Measurements from ENCODE around the gene UTP4.
A peak's percentile ranks its signal among the peaks of the same experiment; 100 is the strongest.

UTP4 gene

DNA sequence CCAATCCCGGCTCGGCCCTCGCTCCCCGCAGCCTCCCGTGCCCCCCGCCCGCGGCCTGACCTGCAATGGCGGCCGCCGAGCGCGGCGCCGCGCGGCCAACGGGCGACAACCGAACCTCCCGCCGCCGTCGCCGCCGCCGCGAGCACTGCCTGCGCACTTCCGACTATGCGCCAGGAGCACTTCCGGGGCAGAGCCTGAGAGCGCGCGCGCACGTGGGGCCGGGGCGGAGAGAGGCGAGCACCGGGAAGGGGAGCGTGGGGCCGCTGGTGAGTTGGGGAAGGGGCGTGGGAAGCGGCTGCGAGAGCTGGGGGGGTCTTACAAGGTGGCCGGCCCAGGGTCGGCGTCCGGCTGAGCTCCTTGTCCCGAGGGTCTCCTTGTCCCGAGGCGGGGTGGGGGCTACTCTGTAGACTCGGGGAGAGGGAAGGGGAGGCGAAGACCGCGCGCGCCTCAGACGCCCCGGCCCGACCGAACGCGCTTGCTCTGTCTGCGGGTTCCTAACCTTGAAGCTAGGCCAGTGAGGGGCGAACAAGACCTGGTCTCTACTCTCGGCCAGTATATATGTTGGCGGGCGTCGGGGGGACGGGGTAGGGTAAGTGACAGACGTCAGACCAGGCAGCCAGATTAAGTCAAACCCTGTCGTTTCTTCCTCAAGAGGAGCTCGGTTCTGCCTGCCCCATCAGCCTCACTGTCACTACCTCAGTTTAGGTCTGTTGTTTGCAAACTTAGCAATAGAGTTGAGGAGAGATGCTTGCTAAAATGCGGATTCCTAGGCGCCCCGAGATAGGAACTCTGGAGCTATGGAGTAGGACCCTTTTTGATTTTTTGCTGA lies at the start of gene UTP4, which contains the start of gene CHTF8:
TSS of gene UTP4 (plus strand) at position 226 of the 829 bp plus-strand sequence. CDS start 811 bp downstream, outside the sequence.
TSS of gene CHTF8 (minus strand) at position 165 of the 829 bp plus-strand sequence. CDS start 11,130 bp downstream, outside the sequence.
- Histone ChIP-seq H2AFZ (ENCODE audit: low read depth, low read length) (peak within 1 kb of the TSS; percentile 22; the same call in 1 of the 2 replicates), H3K27me3 (ENCODE audit: low read depth, low read length) (no peaks in the 10 kb centered on the region), H3K4me2 (ENCODE audit: low read length) (peak within 1 kb of the TSS; percentile 91), H3K79me2 (ENCODE audit: low read length) (peaks cover 96% of the 10 kb centered on the region), H3K4me3 (ENCODE audit: low read length) (peak within 1 kb of the TSS; percentile 94), H4K20me1 (ENCODE audit: insufficient read depth, low read length) (peaks cover 23% of the 10 kb centered on the region), H3K4me1 (ENCODE audit: low read length) (peaks cover 18% of the 10 kb centered on the region), H3K9me3 (ENCODE audit: insufficient read depth, low read length) (no peaks in the 10 kb centered on the region), H3K9ac (ENCODE audit: low read length) (peak within 1 kb of the TSS; percentile 97), H3K27ac (ENCODE audit: low read length) (peak within 1 kb of the TSS; percentile 78), H3K36me3 (replicated peaks; ENCODE audit: low read depth, low read length) (peaks cover 34% of the 10 kb centered on the region)
- no peak for TF ChIP-seq EZH2phosphoT487 (IDR thresholded peaks at IDR 0.05; ENCODE audit: low read depth)
- TF ChIP-seq, protein P1, sequence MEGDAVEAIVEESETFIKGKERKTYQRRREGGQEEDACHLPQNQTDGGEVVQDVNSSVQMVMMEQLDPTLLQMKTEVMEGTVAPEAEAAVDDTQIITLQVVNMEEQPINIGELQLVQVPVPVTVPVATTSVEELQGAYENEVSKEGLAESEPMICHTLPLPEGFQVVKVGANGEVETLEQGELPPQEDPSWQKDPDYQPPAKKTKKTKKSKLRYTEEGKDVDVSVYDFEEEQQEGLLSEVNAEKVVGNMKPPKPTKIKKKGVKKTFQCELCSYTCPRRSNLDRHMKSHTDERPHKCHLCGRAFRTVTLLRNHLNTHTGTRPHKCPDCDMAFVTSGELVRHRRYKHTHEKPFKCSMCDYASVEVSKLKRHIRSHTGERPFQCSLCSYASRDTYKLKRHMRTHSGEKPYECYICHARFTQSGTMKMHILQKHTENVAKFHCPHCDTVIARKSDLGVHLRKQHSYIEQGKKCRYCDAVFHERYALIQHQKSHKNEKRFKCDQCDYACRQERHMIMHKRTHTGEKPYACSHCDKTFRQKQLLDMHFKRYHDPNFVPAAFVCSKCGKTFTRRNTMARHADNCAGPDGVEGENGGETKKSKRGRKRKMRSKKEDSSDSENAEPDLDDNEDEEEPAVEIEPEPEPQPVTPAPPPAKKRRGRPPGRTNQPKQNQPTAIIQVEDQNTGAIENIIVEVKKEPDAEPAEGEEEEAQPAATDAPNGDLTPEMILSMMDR (IDR thresholded peaks at IDR 0.05; ENCODE audit: low read depth, low read length), result no peak

- TF ChIP-seq, protein P1 (IDR thresholded peaks at IDR 0.05; ENCODE audit: low read depth, low read length), result peak; percentile 40
- no peak for TF ChIP-seq EZH2phosphoT487 (IDR thresholded peaks at IDR 0.05; ENCODE audit: low read depth)
- Histone ChIP-seq H3K4me1 (ENCODE audit: low read length) (no peaks in the 10 kb centered on the region), H3K79me2 (ENCODE audit: low read length) (no peaks in the 10 kb centered on the region), H3K27me3 (ENCODE audit: low read depth, low read length) (no peaks in the 10 kb centered on the region), H3K9me3 (ENCODE audit: insufficient read depth, low read length) (no peaks in the 10 kb centered on the region), H3K4me2 (ENCODE audit: low read length) (no peak overlapping the region), H3K36me3 (replicated peaks; ENCODE audit: low read depth, low read length) (peaks cover 14% of the 10 kb centered on the region), H3K4me3 (ENCODE audit: low read length) (no peak overlapping the region), H2AFZ (ENCODE audit: low read depth, low read length) (no peak overlapping the region), H3K9ac (ENCODE audit: low read length) (no peak overlapping the region), H4K20me1 (ENCODE audit: insufficient read depth, low read length) (no peaks in the 10 kb centered on the region), H3K27ac (ENCODE audit: low read length) (no peak overlapping the region)
Measured at GRCh38 chr16:69083306-69083941, 49.0 kb upstream of the UTP4 start.

DNA sequence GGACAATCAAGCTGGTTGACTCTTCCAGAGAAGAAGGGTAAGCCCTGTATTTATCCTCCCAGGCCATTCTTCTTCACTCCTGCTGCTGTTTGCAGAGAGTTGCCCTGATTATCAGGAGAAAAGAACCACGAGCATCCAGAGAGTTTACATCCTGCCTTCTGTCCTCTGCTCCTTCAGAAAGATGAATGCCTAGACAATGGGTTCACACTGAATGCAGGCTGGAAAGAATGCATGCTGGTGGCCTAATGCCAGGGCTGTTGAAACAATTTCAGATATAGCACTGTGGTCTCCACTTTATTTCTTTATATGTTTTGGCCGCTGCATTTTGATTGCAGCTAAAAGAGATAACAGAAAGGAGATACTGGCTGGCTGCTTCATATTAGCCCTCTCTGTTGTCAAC lies 48.2 kb upstream of the UTP4 start:
- Histone ChIP-seq H3K27me3 (ENCODE audit: low read depth, low read length) (no peaks in the 10 kb centered on the region), H3K4me3 (ENCODE audit: low read length) (no peak overlapping the region), H4K20me1 (ENCODE audit: insufficient read depth, low read length) (no peaks in the 10 kb centered on the region), H3K27ac (ENCODE audit: low read length) (no peak overlapping the region), H3K9me3 (ENCODE audit: insufficient read depth, low read length) (no peaks in the 10 kb centered on the region), H3K36me3 (replicated peaks; ENCODE audit: low read depth, low read length) (peaks cover 14% of the 10 kb centered on the region), H3K4me2 (ENCODE audit: low read length) (no peak overlapping the region), H2AFZ (ENCODE audit: low read depth, low read length) (no peak overlapping the region), H3K79me2 (ENCODE audit: low read length) (no peaks in the 10 kb centered on the region), H3K9ac (ENCODE audit: low read length) (no peak overlapping the region), H3K4me1 (ENCODE audit: low read length) (peaks cover 8% of the 10 kb centered on the region)
- TF ChIP-seq EZH2phosphoT487 (IDR thresholded peaks at IDR 0.05; ENCODE audit: low read depth), result no peak
- TF ChIP-seq, protein P1 (IDR thresholded peaks at IDR 0.05; ENCODE audit: low read depth, low read length), result no peak
